Epithelial cell of proximal tubule (primary cell): ENCODE measurements around the gene SLN. TPM values are rescaled to one million over a fixed set of nuclear protein-coding genes. Genes with fewer than 3 reads are reported as not detected.

Source experiments
- DNase-seq: peaks from one replicate; pipeline ENCODE4 v3.0.0-alpha.2; 2011; ENCODE audit warnings: low read depth
- H3K4me3 ChIP-seq: 2 replicates; pipeline ENCODE4 v1.5.1; 2011; ENCODE audit warnings: low read depth, mild to moderate bottlenecking, low read length
- total RNA-seq: library from RNA; depleted of rRNA; stranded (reverse); fragments of >200 nt; gene quantifications from 2 replicates; pipeline ENCODE4 v1.2.3, GENCODE V29; 2015
- TF ChIP-seq, protein P1 (sequence below): conservative IDR thresholded peaks from 2 replicates; pipeline ENCODE4 v1.5.1; 2012; ENCODE audit warnings: low read depth, mild to moderate bottlenecking, low read length

The SLN gene
- total RNA-seq, 1 donor from 2014 or later: 3.2 TPM

- TF ChIP-seq, protein P1, sequence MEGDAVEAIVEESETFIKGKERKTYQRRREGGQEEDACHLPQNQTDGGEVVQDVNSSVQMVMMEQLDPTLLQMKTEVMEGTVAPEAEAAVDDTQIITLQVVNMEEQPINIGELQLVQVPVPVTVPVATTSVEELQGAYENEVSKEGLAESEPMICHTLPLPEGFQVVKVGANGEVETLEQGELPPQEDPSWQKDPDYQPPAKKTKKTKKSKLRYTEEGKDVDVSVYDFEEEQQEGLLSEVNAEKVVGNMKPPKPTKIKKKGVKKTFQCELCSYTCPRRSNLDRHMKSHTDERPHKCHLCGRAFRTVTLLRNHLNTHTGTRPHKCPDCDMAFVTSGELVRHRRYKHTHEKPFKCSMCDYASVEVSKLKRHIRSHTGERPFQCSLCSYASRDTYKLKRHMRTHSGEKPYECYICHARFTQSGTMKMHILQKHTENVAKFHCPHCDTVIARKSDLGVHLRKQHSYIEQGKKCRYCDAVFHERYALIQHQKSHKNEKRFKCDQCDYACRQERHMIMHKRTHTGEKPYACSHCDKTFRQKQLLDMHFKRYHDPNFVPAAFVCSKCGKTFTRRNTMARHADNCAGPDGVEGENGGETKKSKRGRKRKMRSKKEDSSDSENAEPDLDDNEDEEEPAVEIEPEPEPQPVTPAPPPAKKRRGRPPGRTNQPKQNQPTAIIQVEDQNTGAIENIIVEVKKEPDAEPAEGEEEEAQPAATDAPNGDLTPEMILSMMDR: no peak
- DNase-seq: no peak
- no peak overlapping the region for H3K4me3 ChIP-seq
Measured at GRCh38 chr11:107719557-107720302, 7.9 kb upstream of the SLN start.

GRCh38 chr11:107719073-107719472 is 7.2 kb upstream of the SLN start:
- no peak for DNase-seq
- TF ChIP-seq, protein P1: no peak
- H3K4me3 ChIP-seq: no peak overlapping the region

DNA sequence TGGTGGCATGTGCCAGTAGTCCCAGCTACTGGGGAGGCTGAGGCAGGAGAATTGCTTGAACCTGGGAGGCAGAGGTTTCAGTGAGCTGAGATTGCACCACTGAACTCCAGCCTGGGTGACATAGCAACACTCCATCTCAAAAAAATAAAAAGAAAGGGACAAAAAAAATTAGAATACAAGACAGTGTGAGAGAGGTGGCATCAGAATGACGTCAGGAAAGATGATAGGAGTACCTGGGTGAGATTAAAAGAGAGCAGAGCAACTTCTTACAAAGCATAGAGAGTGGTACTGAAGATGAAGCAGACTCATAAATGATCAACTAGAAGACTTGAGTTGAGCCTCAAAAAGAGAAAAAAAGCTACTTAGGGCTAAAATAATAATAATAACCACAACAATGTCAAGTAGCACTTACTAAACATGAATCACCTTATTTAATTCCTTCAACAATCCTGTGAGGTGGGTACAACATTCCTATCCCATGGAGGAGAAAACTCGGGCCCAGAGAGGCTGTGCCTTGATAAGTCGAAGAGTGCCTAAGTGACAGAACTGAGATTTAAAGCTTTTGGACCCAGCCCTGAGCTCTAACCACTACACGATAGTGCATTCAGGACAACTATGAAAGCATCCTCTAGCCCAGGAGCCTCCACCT is 5.2 kb upstream of the SLN start:
- H3K4me3 ChIP-seq: no peak overlapping the region
- TF ChIP-seq, protein P1: no peak
- DNase-seq: no peak

- DNase-seq: no peak
- H3K4me3 ChIP-seq: no peak overlapping the region
- TF ChIP-seq, protein P1: no peak
Measured at GRCh38 chr11:107713009-107713408, 1.2 kb upstream of the SLN start.

DNA sequence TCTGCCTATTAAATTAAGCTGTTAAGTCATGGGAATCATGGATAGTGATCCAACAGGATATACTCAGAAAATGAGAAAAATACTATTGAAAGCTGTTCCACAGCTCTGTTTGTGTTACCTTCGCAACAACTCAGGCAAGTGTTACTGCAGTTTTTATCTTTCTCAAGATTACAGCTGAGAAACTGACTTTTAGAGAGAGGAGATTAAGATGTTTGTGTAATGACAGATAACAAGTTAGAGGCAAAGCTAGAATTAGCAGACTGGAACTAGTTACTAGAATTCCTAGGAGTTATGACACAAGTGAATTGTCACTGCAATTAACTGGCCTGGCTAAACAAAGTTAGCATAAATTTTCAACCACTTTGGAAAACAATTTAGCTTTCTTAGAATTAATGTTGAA is 1.6 kb downstream of the SLN start:
- H3K4me3 ChIP-seq: no peak overlapping the region
- DNase-seq: no peak
- TF ChIP-seq, protein P1: no peak

- no peak overlapping the region for H3K4me3 ChIP-seq
- TF ChIP-seq, protein P1: no peak
Measured at GRCh38 chr11:107708792-107709191, 3.1 kb downstream of the SLN start.

More at GRCh38 chr11:107708792-107709191, 3.1 kb downstream of the SLN start:
- no peak for DNase-seq
